Measurements from ENCODE around the gene LIG3.
"Not testable (repeated sequence)": the region's sequence is repeated elsewhere in the genome, so short reads cannot be mapped to it uniquely, and the experiment has no call there.

LIG3 gene

GRCh38 chr17:35045458-35045979, 65.2 kb downstream of the LIG3 start:
- DNase-seq: not testable (repeated sequence)

- no peak for DNase-seq
These were observed 65.9 kb downstream of the LIG3 start for GRCh38 chr17:35046245-35046644.

GRCh38 chr17:35046740-35047283, 66.5 kb downstream of the LIG3 start:
- DNase-seq: peak; percentile 8 to 36

GRCh38 chr17:35048685-35049379, 68.5 kb downstream of the LIG3 start:
- DNase-seq: no peak

- no peak for DNase-seq
These were observed 69.9 kb downstream of the LIG3 start for GRCh38 chr17:35050170-35050569.

- DNase-seq: no peak
These were observed 70.9 kb downstream of the LIG3 start for GRCh38 chr17:35051183-35051578.

GRCh38 chr17:35051579-35052240, 71.4 kb downstream of the LIG3 start:
- no peak for DNase-seq

- no peak for DNase-seq
These were observed 71.9 kb downstream of the LIG3 start for GRCh38 chr17:35052241-35052610.

GRCh38 chr17:35052780-35053179, 72.5 kb downstream of the LIG3 start:
- peak in 1 of 2 experiments; percentile 14 for DNase-seq

- no peak for DNase-seq
These were observed 72.9 kb downstream of the LIG3 start for GRCh38 chr17:35053204-35053603.

- DNase-seq: no peak
These were observed 75.7 kb downstream of the LIG3 start for GRCh38 chr17:35056013-35056412.

- DNase-seq: no peak
These were observed 77.1 kb downstream of the LIG3 start for GRCh38 chr17:35057332-35057915.
